Liver (tissue), 9 donors: ENCODE results near the gene GLB1L3. TPM values are rescaled to one million over a fixed set of nuclear protein-coding genes. Genes with fewer than 3 reads are reported as not detected.

ENCODE experiments used
- DNase-seq: peaks from one replicate; pipeline ENCODE4 v3.0.0-alpha.2; 2017; ENCODE audit warnings: low spot score
- H3K27ac ChIP-seq, 2 donors: one replicate each; pipeline ENCODE4 v1.7.0; 2013; ENCODE audit warnings: inconsistent platforms in 2 of 2, low read length in 2 of 2, control low read depth in 1 of 2, low read depth in 1 of 2, mild to moderate bottlenecking in 1 of 2
- H3K27me3 ChIP-seq, 4 donors: one replicate each; pipeline versions ENCODE4 v1.6.1 to v1.7.0; 2013; ENCODE audit warnings: low read length in 3 of 4, inconsistent platforms in 1 of 4, mild to moderate bottlenecking in 1 of 4, moderate library complexity in 1 of 4; ENCODE audit not compliant: control insufficient read depth in 4 of 4, insufficient read depth in 4 of 4
- H3K36me3 ChIP-seq, 4 donors: one replicate each; pipeline versions ENCODE4 v1.6.1 to v1.7.0; 2013; ENCODE audit warnings: low read length in 3 of 4, mild to moderate bottlenecking in 3 of 4, low read depth in 1 of 4, moderate library complexity in 1 of 4; ENCODE audit not compliant: control insufficient read depth in 4 of 4, insufficient read depth in 3 of 4
- H3K4me1 ChIP-seq, 4 donors: one replicate each; pipeline versions ENCODE4 v1.6.1 to v1.7.0; 2013; ENCODE audit warnings: low read length in 3 of 4, mild to moderate bottlenecking in 3 of 4, moderate library complexity in 1 of 4; ENCODE audit not compliant: control insufficient read depth in 4 of 4, insufficient read depth in 4 of 4
- H3K4me3 ChIP-seq, 3 donors: one replicate each; pipeline versions ENCODE4 v1.6.1 to v1.7.0; 2013; ENCODE audit warnings: low read length in 3 of 3, control low read depth in 1 of 3, low read depth in 1 of 3, mild to moderate bottlenecking in 1 of 3
- H3K9ac ChIP-seq, 2 donors: one replicate each; pipeline ENCODE4 v1.7.0; 2013; ENCODE audit warnings: low read length in 2 of 2, mild to moderate bottlenecking in 2 of 2, moderate library complexity in 2 of 2, control low read depth in 1 of 2, low read depth in 1 of 2
- H3K9me3 ChIP-seq, 4 donors: one replicate each; pipeline versions ENCODE4 v1.6.1 to v1.7.0; 2013; ENCODE audit warnings: low read length in 3 of 4; ENCODE audit not compliant: control insufficient read depth in 4 of 4
- ATF3 ChIP-seq: IDR thresholded peaks from 2 replicates; pipeline ENCODE4 v1.6.1; 2016; ENCODE audit warnings: antibody characterized with exemption
- EGR1 ChIP-seq, 2 donors: IDR thresholded peaks; 2 replicates each; pipeline ENCODE4 v1.6.1; 2016 to 2018; ENCODE audit warnings: antibody characterized with exemption in 2 of 2, low read depth in 2 of 2
- FOXA1 ChIP-seq: IDR thresholded peaks from 2 replicates; pipeline ENCODE4 v1.6.1; 2016; ENCODE audit warnings: antibody characterized with exemption
- FOXA2 ChIP-seq: IDR thresholded peaks from 2 replicates; pipeline ENCODE4 v1.6.1; 2016; ENCODE audit warnings: antibody characterized with exemption
- HNF4A ChIP-seq, 2 donors: conservative IDR thresholded peaks; 2 replicates each; pipeline ENCODE4 v1.6.1; 2016; ENCODE audit warnings: antibody characterized with exemption in 2 of 2, mild to moderate bottlenecking in 2 of 2
- NR2F2 ChIP-seq: IDR thresholded peaks from 2 replicates; pipeline ENCODE4 v1.6.1; 2016; ENCODE audit warnings: antibody characterized with exemption
- RAD21 ChIP-seq, 2 donors: IDR thresholded peaks; 2 replicates each; pipeline ENCODE4 v1.6.1; 2016; ENCODE audit warnings: antibody characterized with exemption in 2 of 2, mild to moderate bottlenecking in 2 of 2
- RXRA ChIP-seq, 2 donors: IDR thresholded peaks; 2 replicates each; pipeline ENCODE4 v1.6.1; 2017 to 2018; ENCODE audit warnings: antibody characterized with exemption in 2 of 2, mild to moderate bottlenecking in 1 of 2
- SP1 ChIP-seq: IDR thresholded peaks from 2 replicates; pipeline ENCODE4 v1.6.1; 2018; ENCODE audit warnings: antibody characterized with exemption, mild to moderate bottlenecking
- TAF1 ChIP-seq: conservative IDR thresholded peaks from 2 replicates; pipeline ENCODE4 v1.6.1; 2016; ENCODE audit warnings: antibody characterized with exemption, mild to moderate bottlenecking
- YY1 ChIP-seq: IDR thresholded peaks from 2 replicates; pipeline ENCODE4 v1.6.1; 2016; ENCODE audit warnings: antibody characterized with exemption, mild to moderate bottlenecking
- polyA plus RNA-seq, 2 donors: library from polyadenylated mRNA; stranded (reverse) in 1 of 2; unstranded in 1 of 2; fragments of 200-250 nt in 1 of 2; fragments of >200 nt in 1 of 2; fragmentation: Nextera tagmentation in 1 of 2; extraction: Ambion mirVana in 1 of 2; gene quantifications; one replicate each; pipeline versions ENCODE4 v1.2.1 to v1.2.3, GENCODE V29; 2013 to 2015
- total RNA-seq, 2 donors: library from RNA; depleted of rRNA; stranded (reverse); fragments of >200 nt; gene quantifications; one replicate each; pipeline ENCODE4 v1.2.3, GENCODE V29; 2014
- TF ChIP-seq, protein P1 (sequence below): IDR thresholded peaks from 2 replicates; pipeline ENCODE4 v1.6.1; 2016; ENCODE audit warnings: antibody characterized with exemption, mild to moderate bottlenecking
- TF ChIP-seq, protein P2 (sequence below): IDR thresholded peaks from 2 replicates; pipeline ENCODE4 v1.6.1; 2016; ENCODE audit warnings: antibody characterized with exemption
- TF ChIP-seq, protein P3 (sequence below): fragments of 150-350 bp; IDR thresholded peaks from 2 replicates; pipeline ENCODE4 v1.5.1; 2017; ENCODE audit warnings: improper control_type of control experiment, low read depth, low read length; ENCODE audit not compliant: missing input control
- donor health status: healthy.
- donor health status: healthy.
- donor health status: healthy.
- donor health status: healthy.
- donor health status: healthy.

Gene GLB1L3
- total and polyA plus RNA-seq, 4 donors: 0.08 TPM; not detected in 3

DNA sequence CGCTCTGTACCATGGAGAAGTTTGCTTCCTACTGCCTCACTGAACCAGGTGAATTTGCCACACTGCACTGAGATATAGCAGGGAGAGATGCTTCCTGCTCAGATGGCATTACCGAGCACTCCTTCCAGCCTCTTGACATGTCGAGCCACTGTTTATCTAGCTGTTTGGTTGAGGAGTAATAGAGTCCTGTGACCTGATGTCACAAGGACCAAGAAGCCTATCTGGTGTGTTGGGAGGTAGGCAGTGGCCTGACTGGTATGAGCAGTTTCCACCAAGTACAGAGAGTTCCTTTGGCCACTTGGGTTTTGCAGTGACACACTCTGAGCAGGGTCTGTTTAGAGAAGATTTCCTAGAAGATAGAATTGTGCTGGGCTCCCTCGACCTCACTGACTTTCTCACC, 17.6 kb upstream of the GLB1L3 start (continued):
- TF ChIP-seq, protein P1, sequence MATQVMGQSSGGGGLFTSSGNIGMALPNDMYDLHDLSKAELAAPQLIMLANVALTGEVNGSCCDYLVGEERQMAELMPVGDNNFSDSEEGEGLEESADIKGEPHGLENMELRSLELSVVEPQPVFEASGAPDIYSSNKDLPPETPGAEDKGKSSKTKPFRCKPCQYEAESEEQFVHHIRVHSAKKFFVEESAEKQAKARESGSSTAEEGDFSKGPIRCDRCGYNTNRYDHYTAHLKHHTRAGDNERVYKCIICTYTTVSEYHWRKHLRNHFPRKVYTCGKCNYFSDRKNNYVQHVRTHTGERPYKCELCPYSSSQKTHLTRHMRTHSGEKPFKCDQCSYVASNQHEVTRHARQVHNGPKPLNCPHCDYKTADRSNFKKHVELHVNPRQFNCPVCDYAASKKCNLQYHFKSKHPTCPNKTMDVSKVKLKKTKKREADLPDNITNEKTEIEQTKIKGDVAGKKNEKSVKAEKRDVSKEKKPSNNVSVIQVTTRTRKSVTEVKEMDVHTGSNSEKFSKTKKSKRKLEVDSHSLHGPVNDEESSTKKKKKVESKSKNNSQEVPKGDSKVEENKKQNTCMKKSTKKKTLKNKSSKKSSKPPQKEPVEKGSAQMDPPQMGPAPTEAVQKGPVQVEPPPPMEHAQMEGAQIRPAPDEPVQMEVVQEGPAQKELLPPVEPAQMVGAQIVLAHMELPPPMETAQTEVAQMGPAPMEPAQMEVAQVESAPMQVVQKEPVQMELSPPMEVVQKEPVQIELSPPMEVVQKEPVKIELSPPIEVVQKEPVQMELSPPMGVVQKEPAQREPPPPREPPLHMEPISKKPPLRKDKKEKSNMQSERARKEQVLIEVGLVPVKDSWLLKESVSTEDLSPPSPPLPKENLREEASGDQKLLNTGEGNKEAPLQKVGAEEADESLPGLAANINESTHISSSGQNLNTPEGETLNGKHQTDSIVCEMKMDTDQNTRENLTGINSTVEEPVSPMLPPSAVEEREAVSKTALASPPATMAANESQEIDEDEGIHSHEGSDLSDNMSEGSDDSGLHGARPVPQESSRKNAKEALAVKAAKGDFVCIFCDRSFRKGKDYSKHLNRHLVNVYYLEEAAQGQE: no peak
- no peak for TF ChIP-seq FOXA2
- TF ChIP-seq RXRA (IDR thresholded peaks at IDR 0.05): no peak

- Histone ChIP-seq H3K4me3 (no peak overlapping the region), H3K27ac (no peak overlapping the region), H3K27me3 (no peaks in the 10 kb centered on the region), H3K9me3 (no peaks in the 10 kb centered on the region), H3K36me3 (peaks cover 6 to 51% (median 30%) of the 10 kb centered on the region in 4 donors), H3K9ac (no peak overlapping the region), H3K4me1 (no peaks in the 10 kb centered on the region)
- DNase-seq: no peak
- no peak for TF ChIP-seq NR2F2
- TF ChIP-seq, protein P2, sequence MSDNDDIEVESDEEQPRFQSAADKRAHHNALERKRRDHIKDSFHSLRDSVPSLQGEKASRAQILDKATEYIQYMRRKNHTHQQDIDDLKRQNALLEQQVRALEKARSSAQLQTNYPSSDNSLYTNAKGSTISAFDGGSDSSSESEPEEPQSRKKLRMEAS: no peak
- no peak for TF ChIP-seq ATF3
- no peak for TF ChIP-seq FOXA1
- no peak for TF ChIP-seq EGR1 (IDR thresholded peaks at IDR 0.05; ENCODE audit: low read depth in 2 of 2)
- TF ChIP-seq, protein P1: no peak
- TF ChIP-seq YY1: no peak
- no peak for TF ChIP-seq FOXA2
- no peak for TF ChIP-seq HNF4A (conservative IDR thresholded peaks at IDR 0.05)
- TF ChIP-seq SP1: no peak
- no peak for TF ChIP-seq RAD21 (IDR thresholded peaks at IDR 0.05)
- no peak for TF ChIP-seq TAF1
- TF ChIP-seq, protein P3, sequence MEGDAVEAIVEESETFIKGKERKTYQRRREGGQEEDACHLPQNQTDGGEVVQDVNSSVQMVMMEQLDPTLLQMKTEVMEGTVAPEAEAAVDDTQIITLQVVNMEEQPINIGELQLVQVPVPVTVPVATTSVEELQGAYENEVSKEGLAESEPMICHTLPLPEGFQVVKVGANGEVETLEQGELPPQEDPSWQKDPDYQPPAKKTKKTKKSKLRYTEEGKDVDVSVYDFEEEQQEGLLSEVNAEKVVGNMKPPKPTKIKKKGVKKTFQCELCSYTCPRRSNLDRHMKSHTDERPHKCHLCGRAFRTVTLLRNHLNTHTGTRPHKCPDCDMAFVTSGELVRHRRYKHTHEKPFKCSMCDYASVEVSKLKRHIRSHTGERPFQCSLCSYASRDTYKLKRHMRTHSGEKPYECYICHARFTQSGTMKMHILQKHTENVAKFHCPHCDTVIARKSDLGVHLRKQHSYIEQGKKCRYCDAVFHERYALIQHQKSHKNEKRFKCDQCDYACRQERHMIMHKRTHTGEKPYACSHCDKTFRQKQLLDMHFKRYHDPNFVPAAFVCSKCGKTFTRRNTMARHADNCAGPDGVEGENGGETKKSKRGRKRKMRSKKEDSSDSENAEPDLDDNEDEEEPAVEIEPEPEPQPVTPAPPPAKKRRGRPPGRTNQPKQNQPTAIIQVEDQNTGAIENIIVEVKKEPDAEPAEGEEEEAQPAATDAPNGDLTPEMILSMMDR: no peak
Measured at GRCh38 chr11:134260503-134260902, 15.7 kb upstream of the GLB1L3 start.
